ENCODE measurements around the gene EBLN1.
"Not testable (repeated sequence)": the region's sequence is repeated elsewhere in the genome, so short reads cannot be mapped to it uniquely, and the experiment has no call there.

EBLN1 gene

GRCh38 chr10:22228943-22229801 lies 11.4 kb upstream of the EBLN1 start:
- H3K4me3 ChIP-seq (replicated peaks in 1 of 2; ENCODE audit: low read depth in 2 of 2, low read length in 2 of 2): peak overlapping the region; percentile 64 to 67
- TF ChIP-seq, protein P1, sequence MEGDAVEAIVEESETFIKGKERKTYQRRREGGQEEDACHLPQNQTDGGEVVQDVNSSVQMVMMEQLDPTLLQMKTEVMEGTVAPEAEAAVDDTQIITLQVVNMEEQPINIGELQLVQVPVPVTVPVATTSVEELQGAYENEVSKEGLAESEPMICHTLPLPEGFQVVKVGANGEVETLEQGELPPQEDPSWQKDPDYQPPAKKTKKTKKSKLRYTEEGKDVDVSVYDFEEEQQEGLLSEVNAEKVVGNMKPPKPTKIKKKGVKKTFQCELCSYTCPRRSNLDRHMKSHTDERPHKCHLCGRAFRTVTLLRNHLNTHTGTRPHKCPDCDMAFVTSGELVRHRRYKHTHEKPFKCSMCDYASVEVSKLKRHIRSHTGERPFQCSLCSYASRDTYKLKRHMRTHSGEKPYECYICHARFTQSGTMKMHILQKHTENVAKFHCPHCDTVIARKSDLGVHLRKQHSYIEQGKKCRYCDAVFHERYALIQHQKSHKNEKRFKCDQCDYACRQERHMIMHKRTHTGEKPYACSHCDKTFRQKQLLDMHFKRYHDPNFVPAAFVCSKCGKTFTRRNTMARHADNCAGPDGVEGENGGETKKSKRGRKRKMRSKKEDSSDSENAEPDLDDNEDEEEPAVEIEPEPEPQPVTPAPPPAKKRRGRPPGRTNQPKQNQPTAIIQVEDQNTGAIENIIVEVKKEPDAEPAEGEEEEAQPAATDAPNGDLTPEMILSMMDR (IDR thresholded peaks at IDR 0.05; ENCODE audit: low read depth, low read length): no peak
- peak; percentile 94 to 97 for DNase-seq (ENCODE audit: low read depth in 2 of 2)

GRCh38 chr10:22228167-22228938 lies 10.5 kb upstream of the EBLN1 start:
- TF ChIP-seq, protein P1 (IDR thresholded peaks at IDR 0.05; ENCODE audit: low read depth, low read length): no peak
- peak overlapping the region; percentile 44 to 67 for H3K4me3 ChIP-seq (replicated peaks in 1 of 2; ENCODE audit: low read depth in 2 of 2, low read length in 2 of 2)

GRCh38 chr10:22226599-22226998 lies 8.8 kb upstream of the EBLN1 start:
- no peak overlapping the region for H3K4me3 ChIP-seq (replicated peaks in 1 of 2; ENCODE audit: low read depth in 2 of 2, low read length in 2 of 2)
- TF ChIP-seq, protein P1 (IDR thresholded peaks at IDR 0.05; ENCODE audit: low read depth, low read length): no peak
- no peak for DNase-seq (ENCODE audit: low read depth in 2 of 2)

More at GRCh38 chr10:22228167-22228938, 10.5 kb upstream of the EBLN1 start:
- no peak for DNase-seq (ENCODE audit: low read depth in 2 of 2)

GRCh38 chr10:22222236-22223190 lies 4.7 kb upstream of the EBLN1 start:
- DNase-seq (ENCODE audit: low read depth in 2 of 2): no peak
- H3K4me3 ChIP-seq (replicated peaks in 1 of 2; ENCODE audit: low read depth in 2 of 2, low read length in 2 of 2): no peak overlapping the region
- TF ChIP-seq, protein P1 (IDR thresholded peaks at IDR 0.05; ENCODE audit: low read depth, low read length): no peak

DNA sequence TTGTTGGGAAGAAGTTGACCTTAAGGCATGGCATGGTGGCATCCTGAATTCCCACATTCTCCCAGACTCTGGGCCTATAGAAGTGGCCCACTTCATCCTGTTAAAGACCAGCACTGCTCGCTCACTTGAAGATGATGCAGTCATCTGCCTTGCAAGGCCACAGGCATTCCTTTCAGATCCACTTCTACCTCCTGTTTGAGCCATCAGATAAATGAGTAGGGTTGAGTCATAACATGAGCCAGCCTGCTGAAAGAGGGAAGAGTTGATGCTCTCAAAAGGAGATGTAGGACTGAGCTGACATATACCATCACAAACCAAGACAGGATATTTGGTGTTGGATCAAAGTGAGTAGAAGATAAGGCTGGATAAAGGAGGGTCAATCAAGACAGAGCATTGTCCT lies 1.5 kb upstream of the EBLN1 start:
- TF ChIP-seq, protein P1 (IDR thresholded peaks at IDR 0.05; ENCODE audit: low read depth, low read length): no peak
- H3K4me3 ChIP-seq (replicated peaks in 1 of 2; ENCODE audit: low read depth in 2 of 2, low read length in 2 of 2): no peak overlapping the region
- DNase-seq (ENCODE audit: low read depth in 2 of 2): peak in 1 of 2 donors; percentile 28

GRCh38 chr10:22218448-22218847 lies 633 bp upstream of the EBLN1 start:
- DNase-seq (ENCODE audit: low read depth in 2 of 2): no peak
- no peak overlapping the region for H3K4me3 ChIP-seq (replicated peaks in 1 of 2; ENCODE audit: low read depth in 2 of 2, low read length in 2 of 2)
- TF ChIP-seq, protein P1 (IDR thresholded peaks at IDR 0.05; ENCODE audit: low read depth, low read length): no peak

DNA sequence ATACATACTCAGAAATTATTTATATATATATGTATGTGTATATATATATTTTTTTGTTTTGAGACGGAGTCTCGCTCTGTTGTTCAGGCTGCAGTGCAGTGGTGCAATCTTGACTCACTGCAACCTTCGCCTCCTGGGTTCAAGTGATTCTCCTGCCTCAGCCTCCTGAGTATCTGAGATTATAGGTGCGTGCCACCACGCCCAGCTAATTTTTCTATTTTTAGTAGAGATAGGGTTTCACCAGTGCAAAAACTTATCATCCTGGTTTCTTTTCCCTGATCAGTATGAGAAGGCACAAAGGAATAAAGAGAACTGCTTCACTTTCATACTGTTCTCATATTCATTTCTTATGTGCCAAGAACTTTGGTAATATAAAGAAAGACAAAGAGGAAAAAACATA lies 731 bp downstream of the EBLN1 start:
- not testable (repeated sequence) for H3K4me3 ChIP-seq (replicated peaks in 1 of 2; ENCODE audit: low read depth in 2 of 2, low read length in 2 of 2); DNase-seq (ENCODE audit: low read depth in 2 of 2)

All from cardiac fibroblast (primary cell).